ENCODE results near the gene TP53BP2. TPM values are rescaled to one million over a fixed set of nuclear protein-coding genes. Genes with fewer than 3 reads are reported as not detected.

TP53BP2 gene
- total RNA-seq, 1 donor from 2014 or later, result 63.8 TPM

GRCh38 chr1:223849352-223850254 is 3.9 kb upstream of the TP53BP2 start:
- H3K27ac Mint-ChIP-seq, result no peak overlapping the region
- H3K4me1 Mint-ChIP-seq, result peaks cover 14% of the 10 kb centered on the region

GRCh38 chr1:223848536-223848935 is 2.8 kb upstream of the TP53BP2 start:
- no peaks in the 10 kb centered on the region for H3K27me3 Mint-ChIP-seq (ENCODE audit: low read depth)
- no peaks in the 10 kb centered on the region for H3K36me3 Mint-ChIP-seq
- H3K27ac Mint-ChIP-seq, result no peak overlapping the region
- TF ChIP-seq CTCF (IDR thresholded peaks at IDR 0.05; ENCODE audit: unreplicated experiment), result no peak
- peaks cover 22% of the 10 kb centered on the region for H3K4me1 Mint-ChIP-seq
- H3K4me3 Mint-ChIP-seq, result no peak overlapping the region
- DNase-seq (ENCODE audit: low spot score in 2 of 2, unreplicated experiment in 2 of 2), result no peak
- H3K9me3 Mint-ChIP-seq, result no peaks in the 10 kb centered on the region

More at GRCh38 chr1:223849352-223850254, 3.9 kb upstream of the TP53BP2 start:
- TF ChIP-seq CTCF (IDR thresholded peaks at IDR 0.05; ENCODE audit: unreplicated experiment), result no peak
- Mint-ChIP-seq H3K36me3 (no peaks in the 10 kb centered on the region), H3K9me3 (no peaks in the 10 kb centered on the region), H3K27me3 (ENCODE audit: low read depth) (no peaks in the 10 kb centered on the region), H3K4me3 (no peak overlapping the region)
- no peak for DNase-seq (ENCODE audit: low spot score in 2 of 2, unreplicated experiment in 2 of 2)

- no peak overlapping the region for H3K4me3 Mint-ChIP-seq
- peaks cover 24% of the 10 kb centered on the region for H3K4me1 Mint-ChIP-seq
- no peaks in the 10 kb centered on the region for H3K27me3 Mint-ChIP-seq (ENCODE audit: low read depth)
- DNase-seq (ENCODE audit: low spot score in 2 of 2, unreplicated experiment in 2 of 2), result no peak
- H3K27ac Mint-ChIP-seq, result peak overlapping the region; percentile 100
- H3K36me3 Mint-ChIP-seq, result no peaks in the 10 kb centered on the region
- TF ChIP-seq CTCF (IDR thresholded peaks at IDR 0.05; ENCODE audit: unreplicated experiment), result no peak
- no peaks in the 10 kb centered on the region for H3K9me3 Mint-ChIP-seq
These were observed 2.1 kb upstream of the TP53BP2 start for GRCh38 chr1:223847781-223848345.

GRCh38 chr1:223845037-223845809 is 524 bp downstream of the TP53BP2 start:
- DNase-seq (ENCODE audit: low spot score in 2 of 2, unreplicated experiment in 2 of 2), result peak; percentile 61 to 79
- Mint-ChIP-seq H3K27ac (peak overlapping the region; percentile 99), H3K4me1 (peaks cover 31% of the 10 kb centered on the region), H3K9me3 (no peaks in the 10 kb centered on the region), H3K27me3 (ENCODE audit: low read depth) (no peaks in the 10 kb centered on the region), H3K36me3 (no peaks in the 10 kb centered on the region), H3K4me3 (peak overlapping the region; percentile 95)
- TF ChIP-seq CTCF (IDR thresholded peaks at IDR 0.05; ENCODE audit: unreplicated experiment), result no peak

- Mint-ChIP-seq H3K4me3 (peak overlapping the region; percentile 95), H3K9me3 (no peaks in the 10 kb centered on the region), H3K36me3 (no peaks in the 10 kb centered on the region), H3K27me3 (ENCODE audit: low read depth) (no peaks in the 10 kb centered on the region), H3K27ac (peak overlapping the region; percentile 99), H3K4me1 (peaks cover 34% of the 10 kb centered on the region)
- DNase-seq (ENCODE audit: low spot score in 2 of 2, unreplicated experiment in 2 of 2), result no peak
- TF ChIP-seq CTCF (IDR thresholded peaks at IDR 0.05; ENCODE audit: unreplicated experiment), result no peak
These were observed 1.0 kb downstream of the TP53BP2 start for GRCh38 chr1:223844787-223845036.

Data from mesothelial cell of epicardium (in vitro differentiated cells).